Measurements from ENCODE around the gene MGAM2.

GRCh38 chr7:142240546-142240945 lies 129.0 kb downstream of the MGAM2 start:
- no peak for TF ChIP-seq CTCF (IDR thresholded peaks at IDR 0.05)
- no peak for TF ChIP-seq POLR2A (IDR thresholded peaks at IDR 0.05)
